NCI-H128 (cell line): ENCODE data around the gene MGAT2.
"Not testable (repeated sequence)": the region's sequence is repeated elsewhere in the genome, so short reads cannot be mapped to it uniquely, and the experiment has no call there.

Source experiments
- DNase-seq: peaks from one replicate; lab custom pipeline; 2025; ENCODE audit not compliant: unreplicated experiment; lab: John Stamatoyannopoulos, UW

MGAT2 gene

DNA sequence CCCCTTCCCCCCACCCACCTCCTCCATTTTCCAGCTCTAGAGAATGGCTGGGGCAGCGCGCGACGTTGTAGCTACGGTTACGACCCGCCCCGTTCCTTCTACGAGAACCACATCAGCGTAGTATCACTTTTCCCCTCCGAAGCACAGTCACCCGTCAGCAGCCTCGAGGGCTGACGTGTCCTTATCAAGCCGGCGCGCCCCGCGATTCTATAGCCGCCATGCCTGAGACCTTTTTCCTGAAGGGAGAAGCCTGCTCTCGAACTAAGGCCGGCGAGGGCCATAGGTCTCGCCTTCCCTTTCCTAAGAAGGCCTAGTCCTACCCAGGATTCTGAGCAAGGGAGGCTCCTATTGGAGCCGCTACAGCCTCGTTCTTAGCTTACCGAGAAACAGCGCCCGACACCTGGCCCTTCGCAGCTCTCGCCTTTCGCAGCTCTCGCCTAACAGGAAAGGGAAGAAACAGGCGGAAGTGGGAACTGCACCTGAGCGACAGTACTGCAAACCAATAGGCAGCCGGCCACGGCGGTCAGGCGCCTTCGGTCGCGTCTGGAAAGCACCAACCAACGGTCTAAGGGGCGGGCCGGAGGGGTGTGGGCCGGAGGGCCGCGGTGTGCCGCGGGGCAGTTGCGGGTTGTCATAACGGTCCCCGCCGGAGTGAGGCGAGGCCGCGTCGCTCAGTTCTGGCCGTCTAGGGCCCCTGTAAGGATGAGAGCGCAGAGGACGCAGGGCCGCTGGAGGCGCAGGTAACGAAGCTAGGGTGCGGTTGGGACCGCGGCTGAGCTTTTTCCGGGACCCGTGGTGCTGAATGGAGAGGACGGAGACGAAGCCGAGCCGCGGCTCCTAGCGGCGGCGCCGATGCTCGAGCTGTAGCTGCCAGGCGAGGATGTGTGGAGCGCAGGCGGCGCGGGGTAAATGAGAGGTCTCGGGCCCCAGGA is at the start of gene MGAT2, which contains the start of gene RPL36AL:
TSS of gene MGAT2 (plus strand) at position 618 of the 932 bp plus-strand sequence. CDS start 470 bp downstream, outside the sequence.
TSS of gene RPL36AL (minus strand) at position 445 of the 932 bp plus-strand sequence. CDS start 1,522 bp downstream, outside the sequence.
- peak; percentile 90 for DNase-seq

GRCh38 chr14:49574038-49574437 is 46.6 kb upstream of the MGAT2 start:
- DNase-seq: no peak

DNA sequence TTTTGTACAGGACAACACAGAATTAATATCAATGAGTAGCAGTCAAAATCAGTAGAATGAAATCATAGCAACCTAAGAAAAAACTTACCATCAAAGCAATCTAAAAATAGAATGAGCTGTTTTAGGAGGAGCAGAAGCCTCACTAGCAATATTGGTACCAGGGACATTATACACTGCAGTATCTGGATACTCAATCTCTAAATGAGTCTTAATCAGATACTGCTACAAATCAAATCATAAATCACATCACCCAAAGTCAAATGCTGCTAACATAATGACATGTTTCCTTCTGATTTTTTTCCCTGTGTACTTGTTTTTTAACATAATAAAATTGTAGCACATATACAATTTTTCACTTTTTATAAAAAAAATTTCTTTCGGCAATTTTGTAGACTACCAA is 42.5 kb upstream of the MGAT2 start:
- no peak for DNase-seq

GRCh38 chr14:49579841-49580240 is 40.8 kb upstream of the MGAT2 start:
- no peak for DNase-seq

GRCh38 chr14:49581209-49582112 is 39.1 kb upstream of the MGAT2 start:
- DNase-seq: no peak

GRCh38 chr14:49582113-49582977 is 38.3 kb upstream of the MGAT2 start:
- DNase-seq: no peak

DNA sequence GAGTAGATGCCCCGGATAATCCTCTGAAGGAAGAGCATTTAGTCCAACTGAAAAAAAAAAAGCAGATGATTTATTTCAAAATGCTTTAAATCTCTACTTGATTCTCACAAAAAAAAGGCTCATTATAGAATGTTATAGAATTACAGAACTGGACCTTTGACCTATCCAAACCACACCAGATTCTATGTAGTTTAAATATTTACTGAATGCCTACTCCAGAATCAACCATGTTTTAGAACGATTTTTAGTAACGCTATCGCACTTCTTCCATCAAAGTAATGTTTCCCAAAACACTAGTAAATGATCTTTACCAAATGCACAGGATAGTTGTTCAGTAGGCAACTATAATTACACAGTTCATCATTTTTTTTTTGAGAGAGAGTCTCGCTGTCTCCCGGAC is 37.0 kb upstream of the MGAT2 start:
- no peak for DNase-seq

GRCh38 chr14:49584058-49584457 is 36.5 kb upstream of the MGAT2 start:
- no peak for DNase-seq

GRCh38 chr14:49584981-49585640 is 35.5 kb upstream of the MGAT2 start:
- DNase-seq: not testable (repeated sequence)

DNA sequence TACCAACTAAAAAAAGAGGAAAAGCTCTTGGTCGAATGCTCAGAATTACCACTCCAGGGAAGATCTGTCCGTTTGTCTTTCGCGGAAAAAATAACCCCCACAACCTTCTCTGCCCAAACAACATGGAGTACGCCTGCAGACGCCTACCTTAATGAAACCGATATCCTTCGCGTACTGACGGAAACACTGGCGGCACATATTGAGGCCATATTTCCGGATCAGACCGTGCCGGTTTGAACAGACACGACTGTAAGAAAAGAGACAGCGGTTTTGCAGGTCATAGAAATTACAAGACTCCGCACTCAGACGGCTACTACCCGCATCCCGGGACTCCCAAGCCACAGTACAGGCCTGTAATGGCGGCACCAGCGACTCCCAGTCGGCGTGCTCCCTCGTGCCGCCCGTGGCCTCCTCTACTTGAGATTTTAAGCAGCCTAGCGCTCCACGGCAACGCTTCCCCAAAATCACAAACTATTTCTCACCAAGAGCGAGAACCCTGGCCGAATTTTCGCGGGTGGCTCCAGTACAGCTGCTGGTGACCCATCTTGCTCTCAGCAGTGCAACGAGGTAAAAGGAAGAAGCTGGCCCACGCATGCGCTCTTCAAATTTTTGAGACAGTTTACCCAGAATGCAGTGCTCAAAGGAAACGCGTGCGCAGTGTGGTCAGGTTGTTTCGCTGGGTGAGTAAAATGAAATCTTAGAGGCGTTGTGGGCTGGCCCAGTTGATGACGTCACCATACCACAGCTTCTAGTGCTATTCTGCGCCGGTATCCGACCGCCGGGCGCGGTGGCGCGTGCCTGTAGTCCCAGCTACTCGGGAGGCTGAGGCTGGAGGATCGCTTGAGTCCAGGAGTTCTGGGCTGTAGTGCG is 34.6 kb upstream of the MGAT2 start, which contains the start of gene RPS29:
TSS of gene RPS29 (minus strand) at position 578 of the 870 bp plus-strand sequence. CDS start at position 544, 34 bp downstream.
- peak; percentile 97 for DNase-seq

GRCh38 chr14:49586673-49587460 is 33.7 kb upstream of the MGAT2 start:
- DNase-seq: peak; percentile 52

DNA sequence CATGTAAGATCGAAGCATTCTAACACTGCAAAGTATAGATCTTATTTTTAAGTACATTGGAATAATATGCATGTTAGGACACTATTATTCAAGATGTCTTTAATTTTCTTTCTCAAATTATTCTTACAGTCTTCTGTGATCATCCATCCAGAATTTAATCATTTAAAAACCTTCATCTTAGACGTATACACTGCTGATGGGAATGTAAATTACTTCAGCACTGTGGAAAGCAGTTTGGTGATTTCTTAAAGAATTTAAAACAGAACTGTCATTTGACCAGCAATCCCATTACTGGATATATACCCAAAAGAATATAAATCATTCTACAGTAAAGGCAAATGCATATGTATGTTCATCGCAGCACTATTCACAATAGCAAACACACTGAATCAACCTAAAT is 31.2 kb upstream of the MGAT2 start:
- DNase-seq: no peak

DNA sequence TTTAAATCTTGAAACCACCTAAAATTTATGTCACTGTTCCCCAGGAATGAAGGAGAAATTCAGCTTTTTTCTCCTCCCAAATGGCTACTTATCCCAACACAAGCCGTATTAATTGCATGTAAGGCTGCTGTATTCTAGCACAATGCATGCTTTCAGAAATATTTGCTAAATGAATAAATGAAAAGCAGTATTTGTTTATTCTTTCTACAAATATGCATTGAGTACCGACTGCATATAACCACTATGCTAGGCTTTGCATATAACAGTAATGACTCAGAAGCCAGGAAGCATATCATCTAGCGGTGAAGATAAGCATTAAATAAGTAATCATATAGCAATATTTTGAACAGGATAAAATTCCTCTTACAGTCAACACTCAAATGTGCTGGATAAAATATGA is 27.6 kb upstream of the MGAT2 start:
- DNase-seq: no peak

DNA sequence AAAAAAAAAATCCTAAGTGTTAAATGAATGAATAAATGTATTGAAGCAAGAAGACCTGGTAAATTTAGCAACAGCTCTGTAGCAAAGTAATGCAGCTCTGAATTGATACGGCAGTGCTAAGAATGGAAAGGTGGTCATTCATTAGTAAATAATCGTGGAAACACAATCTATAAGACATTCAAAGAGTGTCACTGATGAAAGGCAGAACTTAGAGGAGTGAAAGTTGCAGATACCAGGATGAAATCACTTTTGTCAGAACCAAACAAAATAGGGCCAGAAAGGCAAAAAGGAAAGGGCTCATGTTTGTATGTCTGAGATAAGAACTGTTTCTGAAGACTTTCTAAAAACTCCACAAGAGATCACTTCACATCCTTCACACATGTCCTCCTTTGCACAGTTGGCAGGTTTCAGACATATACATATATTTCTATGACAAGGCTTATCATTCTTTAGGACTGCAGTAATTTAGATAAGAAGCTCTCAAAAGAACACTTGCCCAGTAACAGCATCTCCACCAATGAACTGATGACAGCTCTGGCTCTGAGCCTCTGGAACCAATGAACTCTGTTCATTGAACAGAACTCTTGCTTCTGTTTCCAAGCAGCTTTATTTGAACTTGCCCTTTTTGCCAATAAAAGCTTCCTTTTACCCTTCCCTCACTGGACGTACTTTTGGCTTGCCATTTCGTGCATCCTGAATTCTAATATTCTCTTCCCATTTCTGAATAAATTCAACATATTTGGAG is 26.1 kb upstream of the MGAT2 start:
- no peak for DNase-seq

GRCh38 chr14:49598189-49598484 is 22.5 kb upstream of the MGAT2 start:
- DNase-seq: no peak

DNA sequence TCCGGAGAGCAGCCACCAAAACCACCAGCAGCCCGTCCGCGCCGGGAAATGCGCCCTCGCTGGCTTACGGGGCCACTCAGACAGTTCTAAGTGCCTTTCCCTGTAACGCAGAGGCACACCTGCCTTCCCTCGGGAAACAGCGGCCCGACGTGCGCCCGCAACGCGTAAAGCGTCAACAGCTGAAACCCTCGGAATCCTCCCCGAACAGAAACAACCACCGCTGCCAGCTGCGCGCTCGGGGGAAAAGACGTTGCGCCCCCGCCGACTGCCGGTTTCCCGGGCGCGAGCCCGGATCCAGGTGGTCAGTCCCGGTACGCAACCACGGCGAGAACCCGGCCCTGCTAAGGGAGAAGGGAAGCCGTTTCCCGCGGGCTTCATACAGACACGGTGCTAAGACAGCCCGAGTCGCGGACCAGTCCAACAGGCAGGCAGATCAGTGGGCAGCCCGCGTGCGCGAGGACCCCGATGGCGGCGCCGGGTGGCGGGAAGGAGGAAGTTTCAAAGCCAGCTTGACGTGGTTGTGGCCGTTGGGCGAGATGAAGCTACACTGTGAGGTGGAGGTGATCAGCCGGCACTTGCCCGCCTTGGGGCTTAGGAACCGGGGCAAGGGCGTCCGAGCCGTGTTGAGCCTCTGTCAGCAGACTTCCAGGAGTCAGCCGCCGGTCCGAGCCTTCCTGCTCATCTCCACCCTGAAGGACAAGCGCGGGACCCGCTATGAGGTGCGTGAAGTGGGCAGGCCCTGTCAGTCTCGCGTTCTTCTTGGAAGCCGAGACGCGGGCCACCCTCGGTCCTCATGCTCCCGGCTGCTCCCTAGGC is 21.9 kb upstream of the MGAT2 start, which contains the start of gene LRR1:
TSS of gene LRR1 (plus strand) at position 456 of the 816 bp plus-strand sequence. CDS start at position 537, 81 bp downstream.
- DNase-seq: peak; percentile 79

DNA sequence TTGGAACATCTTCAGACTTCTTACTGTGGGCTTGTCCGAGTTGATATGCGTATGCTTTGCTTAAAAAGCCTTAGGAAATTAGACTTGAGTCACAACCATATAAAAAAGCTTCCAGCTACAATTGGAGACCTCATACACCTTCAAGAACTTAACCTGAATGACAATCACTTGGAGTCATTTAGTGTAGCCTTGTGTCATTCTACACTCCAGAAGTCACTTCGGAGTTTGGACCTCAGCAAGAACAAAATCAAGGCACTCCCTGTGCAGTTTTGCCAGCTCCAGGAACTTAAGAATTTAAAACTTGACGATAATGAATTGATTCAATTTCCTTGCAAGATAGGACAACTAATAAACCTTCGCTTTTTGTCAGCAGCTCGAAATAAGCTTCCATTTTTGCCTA is 13.0 kb upstream of the MGAT2 start:
- DNase-seq: no peak
